ENCODE results near the gene PIF1.
"Not testable (repeated sequence)": the region's sequence is repeated elsewhere in the genome, so short reads cannot be mapped to it uniquely, and the experiment has no call there.

PIF1 gene

GRCh38 chr15:64833690-64834089 lies 8.2 kb upstream of the PIF1 start:
- no peak for DNase-seq (ENCODE audit: low read depth, low spot score)
- TF ChIP-seq CTCF (IDR thresholded peaks at IDR 0.05; ENCODE audit: insufficient read depth, low read length, missing control alignments): no peak
- CTCF ChIA-PET: interaction anchor here (0.7 kb wide), 1 partner anchor 102 kb away, joined by 3 read pairs; no protein-coding TSS in a partner anchor
- POLR2A ChIA-PET: no interaction called here
- no peak overlapping the region for H3K4me3 ChIP-seq (ENCODE audit: low read depth, low read length)

GRCh38 chr15:64828985-64829384 lies 3.5 kb upstream of the PIF1 start:
- H3K4me3 ChIP-seq (ENCODE audit: low read depth, low read length): no peak overlapping the region
- ChIA-PET POLR2A (no interaction called here), CTCF (no interaction called here)
- DNase-seq (ENCODE audit: low read depth, low spot score): no peak
- TF ChIP-seq CTCF (IDR thresholded peaks at IDR 0.05; ENCODE audit: insufficient read depth, low read length, missing control alignments): no peak

GRCh38 chr15:64824929-64825430 lies 467 bp downstream of the PIF1 start:
- ChIA-PET CTCF (interaction anchor here (0.9 kb wide), 1 partner anchor 94 kb away, joined by 3 read pairs; no protein-coding TSS in a partner anchor), POLR2A (interaction anchor here (0.8 to 1.1 kb wide), 3 partner anchors 9 to 16 kb away, joined by 4 to 6 read pairs (median 6); partner anchors contain the start of gene PLEKHO2)
- TF ChIP-seq CTCF (IDR thresholded peaks at IDR 0.05; ENCODE audit: insufficient read depth, low read length, missing control alignments): no peak
- H3K4me3 ChIP-seq (ENCODE audit: low read depth, low read length): peak overlapping the region; percentile 68
- DNase-seq (ENCODE audit: low read depth, low spot score): no peak

GRCh38 chr15:64816452-64816851 lies 9.0 kb downstream of the PIF1 start:
- ChIA-PET CTCF (interaction anchor here (2.2 to 8.2 kb wide), 2 partner anchors 7 to 10 kb away, joined by 9 to 95 read pairs; no protein-coding TSS in a partner anchor), POLR2A (no interaction called here)
- no peak overlapping the region for H3K4me3 ChIP-seq (ENCODE audit: low read depth, low read length)
- DNase-seq (ENCODE audit: low read depth, low spot score): no peak
- no peak for TF ChIP-seq CTCF (IDR thresholded peaks at IDR 0.05; ENCODE audit: insufficient read depth, low read length, missing control alignments)

- POLR2A ChIA-PET: interaction anchor here (1.1 kb wide), 1 partner anchor 11 kb away, joined by 4 read pairs; the partner anchor contains the start of gene PIF1
- H3K4me3 ChIP-seq (ENCODE audit: low read depth, low read length); DNase-seq (ENCODE audit: low read depth, low spot score): not testable (repeated sequence)
- CTCF ChIA-PET: interaction anchor here (1.3 to 16.1 kb wide), 5 partner anchors 8 to 90 kb away, joined by 3 to 231 read pairs (median 4); no protein-coding TSS in a partner anchor
These were observed 10.5 kb downstream of the PIF1 start for GRCh38 chr15:64814965-64815364.

- ChIA-PET POLR2A (interaction anchor here (0.7 kb wide), 1 partner anchor 81 kb away, joined by 3 read pairs; no protein-coding TSS in a partner anchor), CTCF (interaction anchor here (1.6 to 16.1 kb wide), 4 partner anchors 7 to 84 kb away, joined by 4 to 231 read pairs (median 8); no protein-coding TSS in a partner anchor)
- not testable (repeated sequence) for H3K4me3 ChIP-seq (ENCODE audit: low read depth, low read length); DNase-seq (ENCODE audit: low read depth, low spot score)
These were observed 11.2 kb downstream of the PIF1 start for GRCh38 chr15:64814283-64814682.

- DNase-seq (ENCODE audit: low read depth, low spot score): no peak
- no peak overlapping the region for H3K4me3 ChIP-seq (ENCODE audit: low read depth, low read length)
- TF ChIP-seq CTCF (IDR thresholded peaks at IDR 0.05; ENCODE audit: insufficient read depth, low read length, missing control alignments): no peak
- ChIA-PET CTCF (interaction anchor here (1.6 to 16.1 kb wide), 4 partner anchors 9 to 83 kb away, joined by 4 to 231 read pairs (median 6); no protein-coding TSS in a partner anchor), POLR2A (interaction anchor here (1.1 kb wide), 1 partner anchor 12 kb away, joined by 6 read pairs; the partner anchor contains the start of gene PIF1)
These were observed 12.4 kb downstream of the PIF1 start for GRCh38 chr15:64813075-64813474.

Data from AG04449 (cell line).